ENCODE results near the gene TRHDE. TPM values are rescaled to one million over a fixed set of nuclear protein-coding genes. Genes with fewer than 3 reads are reported as not detected.

Gene TRHDE
- total RNA-seq, 1 experiment from 2014 or later = 1.9 TPM

DNA sequence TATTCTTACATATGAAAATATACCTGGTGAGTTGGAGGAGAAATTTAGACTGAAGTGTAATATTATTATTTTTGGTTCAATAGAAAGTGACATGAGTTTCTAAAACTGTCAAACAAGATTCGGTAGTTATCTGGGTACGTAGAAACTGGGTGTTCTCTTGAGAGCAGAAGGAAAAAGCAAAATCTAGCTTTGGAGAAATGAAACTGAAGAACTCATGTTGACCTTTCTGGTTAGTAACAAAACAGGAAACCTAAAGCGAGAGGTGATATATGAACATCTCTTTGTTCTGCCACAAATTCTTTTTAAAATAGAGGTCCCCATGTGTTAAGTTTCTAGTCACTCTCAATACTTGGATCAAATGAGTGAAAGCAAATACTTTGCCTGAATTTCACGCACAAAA is 401.7 kb downstream of the TRHDE start:
- Histone ChIP-seq H3K4me3 (ENCODE audit: low read depth in 2 of 2, low read length in 2 of 2) (no peak overlapping the region), H3K9me3 (ENCODE audit: control insufficient read depth, insufficient read depth, low read depth, low read length) (no peaks in the 10 kb centered on the region), H3K27ac (ENCODE audit: low read length) (no peak overlapping the region), H3K27me3 (ENCODE audit: control insufficient read depth, insufficient read depth, low read length) (no peaks in the 10 kb centered on the region), H3K36me3 (ENCODE audit: control insufficient read depth, insufficient read depth, low read length) (no peaks in the 10 kb centered on the region), H3K4me1 (ENCODE audit: control insufficient read depth, insufficient read depth, low read length) (no peaks in the 10 kb centered on the region)
- ATAC-seq (no peak), DNase-seq (ENCODE audit: low read depth, low spot score) (no peak)
- ChIA-PET CTCF (no interaction called here), POLR2A (no interaction called here)
- BruUV-seq (replicated peaks) = no TSS peak
- in situ Hi-C loops (cut with HindIII; ENCODE audit: low pct_unique_long_range_greater_than_20kb, low sequenced_read_pairs) (no loop called here), intact Hi-C loops (cut with micrococcal nuclease; ENCODE audit: unreplicated experiment) (no loop called here)
- TF ChIP-seq, protein P1, sequence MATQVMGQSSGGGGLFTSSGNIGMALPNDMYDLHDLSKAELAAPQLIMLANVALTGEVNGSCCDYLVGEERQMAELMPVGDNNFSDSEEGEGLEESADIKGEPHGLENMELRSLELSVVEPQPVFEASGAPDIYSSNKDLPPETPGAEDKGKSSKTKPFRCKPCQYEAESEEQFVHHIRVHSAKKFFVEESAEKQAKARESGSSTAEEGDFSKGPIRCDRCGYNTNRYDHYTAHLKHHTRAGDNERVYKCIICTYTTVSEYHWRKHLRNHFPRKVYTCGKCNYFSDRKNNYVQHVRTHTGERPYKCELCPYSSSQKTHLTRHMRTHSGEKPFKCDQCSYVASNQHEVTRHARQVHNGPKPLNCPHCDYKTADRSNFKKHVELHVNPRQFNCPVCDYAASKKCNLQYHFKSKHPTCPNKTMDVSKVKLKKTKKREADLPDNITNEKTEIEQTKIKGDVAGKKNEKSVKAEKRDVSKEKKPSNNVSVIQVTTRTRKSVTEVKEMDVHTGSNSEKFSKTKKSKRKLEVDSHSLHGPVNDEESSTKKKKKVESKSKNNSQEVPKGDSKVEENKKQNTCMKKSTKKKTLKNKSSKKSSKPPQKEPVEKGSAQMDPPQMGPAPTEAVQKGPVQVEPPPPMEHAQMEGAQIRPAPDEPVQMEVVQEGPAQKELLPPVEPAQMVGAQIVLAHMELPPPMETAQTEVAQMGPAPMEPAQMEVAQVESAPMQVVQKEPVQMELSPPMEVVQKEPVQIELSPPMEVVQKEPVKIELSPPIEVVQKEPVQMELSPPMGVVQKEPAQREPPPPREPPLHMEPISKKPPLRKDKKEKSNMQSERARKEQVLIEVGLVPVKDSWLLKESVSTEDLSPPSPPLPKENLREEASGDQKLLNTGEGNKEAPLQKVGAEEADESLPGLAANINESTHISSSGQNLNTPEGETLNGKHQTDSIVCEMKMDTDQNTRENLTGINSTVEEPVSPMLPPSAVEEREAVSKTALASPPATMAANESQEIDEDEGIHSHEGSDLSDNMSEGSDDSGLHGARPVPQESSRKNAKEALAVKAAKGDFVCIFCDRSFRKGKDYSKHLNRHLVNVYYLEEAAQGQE (IDR thresholded peaks at IDR 0.05; ENCODE audit: insufficient read depth in 1 of 2, low read depth in 2 of 2, low read length in 1 of 2) = no peak
- TF ChIP-seq SIN3A (IDR thresholded peaks at IDR 0.05; ENCODE audit: borderline replicate concordance, insufficient read depth, low read depth, low read length) (no peak), CTCF (IDR thresholded peaks at IDR 0.05) (no peak), POLR2AphosphoS5 (IDR thresholded peaks at IDR 0.05; ENCODE audit: low read depth, low read length) (no peak), TCF7L2 (IDR thresholded peaks at IDR 0.05; ENCODE audit: low read depth, low read length) (no peak)

- in situ Hi-C loops (cut with HindIII; ENCODE audit: low pct_unique_long_range_greater_than_20kb, low sequenced_read_pairs) = no loop called here
- ChIA-PET POLR2A (no interaction called here), CTCF (interaction anchor here (0.6 kb wide), 1 partner anchor 1679 kb away, joined by 3 read pairs; no protein-coding TSS in a partner anchor)
- Histone ChIP-seq H3K4me3 (ENCODE audit: low read depth in 2 of 2, low read length in 2 of 2) (no peak overlapping the region), H3K27me3 (ENCODE audit: control insufficient read depth, insufficient read depth, low read length) (no peaks in the 10 kb centered on the region), H3K36me3 (ENCODE audit: control insufficient read depth, insufficient read depth, low read length) (no peaks in the 10 kb centered on the region), H3K4me1 (ENCODE audit: control insufficient read depth, insufficient read depth, low read length) (no peaks in the 10 kb centered on the region), H3K27ac (ENCODE audit: low read length) (no peak overlapping the region), H3K9me3 (ENCODE audit: control insufficient read depth, insufficient read depth, low read depth, low read length) (no peaks in the 10 kb centered on the region; the same call in 1 of the 2 replicates)
- no peak for DNase-seq (ENCODE audit: low read depth, low spot score)
- BruUV-seq (replicated peaks) = no TSS peak
- intact Hi-C loops (cut with micrococcal nuclease; ENCODE audit: unreplicated experiment) = no loop called here
- ATAC-seq = no peak
- TF ChIP-seq POLR2AphosphoS5 (IDR thresholded peaks at IDR 0.05; ENCODE audit: low read depth, low read length) = no peak
- TF ChIP-seq, protein P1 (IDR thresholded peaks at IDR 0.05; ENCODE audit: insufficient read depth in 1 of 2, low read depth in 2 of 2, low read length in 1 of 2) = no peak
Measured at GRCh38 chr12:72676556-72676955, 404.4 kb downstream of the TRHDE start.

Data from Panc1 (cell line).